GM19397 (cell line): Measurements from ENCODE around the gene PGC.
A peak's percentile ranks its signal among the peaks of the same experiment; 100 is the strongest.

Experiments
- ATAC-seq: cut with Tn5 transposase; IDR thresholded peaks from one replicate; pipeline ENCODE4 v1.9.1; 2021; ENCODE audit warnings: mild to moderate bottlenecking, moderate library complexity; ENCODE audit not compliant: unreplicated experiment

Gene PGC

GRCh38 chr6:41747256-41748101, at the start of gene PGC:
Gene PGC, minus strand, starts transcription at chr6:41747397. Its CDS starts 63 bp downstream, at chr6:41747334.
- ATAC-seq, result no peak

DNA sequence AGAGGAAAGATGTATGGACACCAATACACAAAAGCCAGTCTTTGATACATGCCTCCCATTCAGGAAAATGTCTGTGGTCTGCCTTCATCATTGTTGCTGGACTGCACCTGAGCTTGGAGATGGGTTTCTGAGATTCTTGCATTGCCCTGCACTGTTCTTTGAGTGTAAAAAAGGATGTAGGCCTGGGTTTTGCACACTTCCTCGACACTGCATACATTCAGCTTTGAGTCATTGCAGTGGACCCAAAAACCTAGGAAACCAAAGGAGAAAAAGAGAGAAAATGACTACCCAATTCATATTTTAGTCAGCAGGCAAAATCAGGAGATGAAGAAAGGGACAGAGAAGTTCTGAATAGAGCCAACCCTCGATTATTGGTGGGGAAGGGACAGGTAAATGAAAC, 49.3 kb upstream of the PGC start:
- ATAC-seq, result no peak

GRCh38 chr6:41791984-41792383, 44.8 kb upstream of the PGC start:
- no peak for ATAC-seq

- ATAC-seq, result no peak
Measured at GRCh38 chr6:41791305-41791704, 44.1 kb upstream of the PGC start.

DNA sequence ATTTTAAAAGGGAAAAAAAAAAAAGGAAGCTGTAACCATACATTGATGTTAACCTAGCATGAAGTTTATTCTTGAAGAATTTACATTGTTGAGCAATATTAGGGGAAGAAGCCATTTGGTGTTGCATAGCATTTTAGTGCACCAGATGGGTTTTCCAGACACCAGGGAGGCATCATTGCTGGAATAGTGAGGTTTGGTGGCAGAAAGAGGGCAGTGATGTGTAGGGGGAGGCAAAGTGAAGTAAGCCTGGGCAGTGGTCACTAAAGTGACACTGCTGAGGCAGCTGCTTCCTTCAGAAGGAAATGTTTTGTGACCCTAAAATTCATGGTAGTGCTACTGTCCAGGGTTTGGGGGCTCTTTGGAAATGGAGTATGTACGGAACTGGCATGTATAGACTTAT, 42.8 kb upstream of the PGC start:
- ATAC-seq, result no peak

- ATAC-seq, result no peak
Measured at GRCh38 chr6:41789390-41789724, 42.2 kb upstream of the PGC start.

- peak; percentile 80 for ATAC-seq
Measured at GRCh38 chr6:41787219-41787917, 40.2 kb upstream of the PGC start, which contains the start of gene TOMM6. Gene TOMM6, plus strand, starts transcription at chr6:41787694. Its CDS starts 4 bp downstream, at chr6:41787698.

- peak; percentile 65 for ATAC-seq
Measured at GRCh38 chr6:41786451-41787218, 39.4 kb upstream of the PGC start.

GRCh38 chr6:41785689-41786450, 38.7 kb upstream of the PGC start:
- ATAC-seq, result no peak

- ATAC-seq, result no peak
Measured at GRCh38 chr6:41785254-41785653, 38.1 kb upstream of the PGC start.

DNA sequence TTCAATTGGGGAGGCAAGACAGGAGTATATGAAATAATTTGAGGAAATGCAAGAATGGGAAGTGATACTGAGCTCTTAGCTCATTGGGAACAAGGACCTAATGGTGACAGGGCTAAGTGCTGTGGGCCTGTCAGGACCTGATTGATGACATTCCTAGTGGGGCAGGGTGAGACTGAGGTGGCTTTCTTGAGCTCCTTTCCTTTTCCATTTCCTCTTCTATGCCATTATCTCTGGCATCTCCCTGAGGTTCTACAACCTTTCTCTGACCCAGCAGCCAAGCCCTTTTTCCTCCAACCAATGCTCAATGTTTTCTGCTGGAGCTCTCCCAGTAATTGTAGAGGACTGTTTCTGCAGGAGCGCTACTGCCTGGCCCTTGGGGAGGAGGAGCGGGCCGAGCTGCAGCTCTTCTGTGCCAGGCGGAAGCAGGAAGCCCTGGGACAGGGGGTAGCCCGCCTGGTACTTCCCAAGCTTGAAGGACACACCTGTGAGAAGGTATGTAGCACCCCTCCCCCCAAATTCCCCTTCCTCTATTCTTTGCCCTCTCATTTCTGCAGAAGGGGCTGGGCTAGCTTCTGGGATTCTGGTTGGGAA, 37.5 kb upstream of the PGC start:
- no peak for ATAC-seq

- no peak for ATAC-seq
Measured at GRCh38 chr6:41783106-41783780, 36.0 kb upstream of the PGC start.

DNA sequence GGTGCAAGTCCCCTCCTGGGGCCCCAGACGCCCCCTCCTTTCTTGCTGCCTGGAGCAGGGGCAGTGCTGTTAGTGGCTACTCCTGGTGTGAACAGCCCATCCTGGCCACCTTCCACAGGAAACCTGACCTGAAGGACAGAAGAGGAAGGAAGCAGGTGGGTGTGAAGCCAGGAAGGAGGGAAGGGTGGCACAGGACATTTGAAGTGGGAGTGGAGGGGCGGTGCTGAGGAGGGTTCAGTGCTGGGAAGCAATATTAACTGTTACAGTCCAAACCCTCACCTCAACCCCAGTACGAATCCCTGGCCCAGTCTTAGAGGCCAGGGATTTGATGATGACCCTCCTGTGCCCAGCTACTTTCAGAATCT, 34.2 kb upstream of the PGC start:
- ATAC-seq, result no peak

GRCh38 chr6:41780551-41781365, 33.6 kb upstream of the PGC start, which contains the start of gene PRICKLE4:
Gene PRICKLE4, plus strand, starts transcription at chr6:41780782. Its CDS starts 2,692 bp downstream, at chr6:41783474.
- no peak for ATAC-seq

- peak; percentile 96 for ATAC-seq
Measured at GRCh38 chr6:41779788-41780550, 32.8 kb upstream of the PGC start, which contains the start of gene FRS3. Gene FRS3, minus strand, starts transcription at chr6:41779900. Its CDS starts 2,913 bp downstream, at chr6:41776987.

- ATAC-seq, result no peak
Measured at GRCh38 chr6:41779336-41779735, 32.1 kb upstream of the PGC start.

DNA sequence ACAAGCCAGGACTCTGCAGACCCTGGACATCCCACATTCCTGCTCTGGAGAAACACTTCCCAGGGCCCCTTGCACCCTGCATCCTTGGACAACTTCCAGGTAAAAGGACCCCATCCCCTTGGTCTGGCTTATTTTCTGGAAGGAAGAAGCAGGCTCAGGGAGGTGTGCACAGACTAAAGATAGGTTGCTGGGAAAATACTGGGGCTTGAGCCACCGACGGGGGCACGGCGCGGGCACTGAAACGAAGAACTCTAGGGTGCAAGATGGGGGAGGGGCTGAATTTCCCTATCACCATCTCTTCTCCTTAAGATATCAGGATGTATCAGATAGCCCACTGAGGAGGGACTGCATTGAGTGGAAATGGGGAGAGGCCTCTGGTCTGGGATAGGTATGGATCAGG, 31.7 kb upstream of the PGC start:
- no peak for ATAC-seq
